Measurements from ENCODE around the gene SCD5.

SCD5 gene

GRCh38 chr4:82745173-82745842 lies 53.3 kb downstream of the SCD5 start:
- no peak for DNase-seq (ENCODE audit: low read depth)
- no peak overlapping the region for H3K4me3 ChIP-seq (ENCODE audit: low read depth, low read length)
- TF ChIP-seq, protein P1, sequence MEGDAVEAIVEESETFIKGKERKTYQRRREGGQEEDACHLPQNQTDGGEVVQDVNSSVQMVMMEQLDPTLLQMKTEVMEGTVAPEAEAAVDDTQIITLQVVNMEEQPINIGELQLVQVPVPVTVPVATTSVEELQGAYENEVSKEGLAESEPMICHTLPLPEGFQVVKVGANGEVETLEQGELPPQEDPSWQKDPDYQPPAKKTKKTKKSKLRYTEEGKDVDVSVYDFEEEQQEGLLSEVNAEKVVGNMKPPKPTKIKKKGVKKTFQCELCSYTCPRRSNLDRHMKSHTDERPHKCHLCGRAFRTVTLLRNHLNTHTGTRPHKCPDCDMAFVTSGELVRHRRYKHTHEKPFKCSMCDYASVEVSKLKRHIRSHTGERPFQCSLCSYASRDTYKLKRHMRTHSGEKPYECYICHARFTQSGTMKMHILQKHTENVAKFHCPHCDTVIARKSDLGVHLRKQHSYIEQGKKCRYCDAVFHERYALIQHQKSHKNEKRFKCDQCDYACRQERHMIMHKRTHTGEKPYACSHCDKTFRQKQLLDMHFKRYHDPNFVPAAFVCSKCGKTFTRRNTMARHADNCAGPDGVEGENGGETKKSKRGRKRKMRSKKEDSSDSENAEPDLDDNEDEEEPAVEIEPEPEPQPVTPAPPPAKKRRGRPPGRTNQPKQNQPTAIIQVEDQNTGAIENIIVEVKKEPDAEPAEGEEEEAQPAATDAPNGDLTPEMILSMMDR (IDR thresholded peaks at IDR 0.05; ENCODE audit: insufficient read depth, low read depth, low read length, missing control alignments), result no peak

DNA sequence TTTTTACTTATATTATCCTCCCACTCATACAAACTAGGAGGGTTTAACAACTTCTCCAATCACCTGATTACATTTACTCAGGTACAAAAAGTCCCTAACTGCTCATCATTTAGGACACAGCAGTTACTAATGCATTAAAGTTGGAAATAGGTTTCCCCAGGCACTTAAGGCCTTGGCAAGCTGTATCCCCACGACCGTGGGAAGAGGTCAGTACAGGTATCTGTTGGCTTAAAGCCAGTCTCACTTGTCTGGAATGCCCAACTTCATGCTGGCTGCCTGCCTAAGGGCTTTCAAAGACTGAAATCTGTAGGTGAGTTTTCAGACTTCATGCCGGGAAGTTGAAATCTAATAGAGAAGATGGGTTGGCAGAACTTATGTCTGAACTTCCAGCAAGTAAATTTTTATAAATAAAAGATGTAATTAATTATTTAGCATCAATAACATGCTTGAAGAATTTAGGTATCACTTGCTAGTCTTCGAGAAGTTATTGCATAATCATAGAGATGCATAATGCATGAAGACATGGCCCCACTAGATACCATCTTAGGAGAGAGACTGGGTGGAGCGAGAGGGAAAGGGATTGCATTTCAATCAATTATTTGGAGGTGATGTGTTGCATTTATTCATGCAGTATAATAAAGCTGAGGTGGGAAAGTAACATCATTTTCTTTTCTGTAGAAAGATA lies 54.2 kb downstream of the SCD5 start:
- TF ChIP-seq, protein P1 (IDR thresholded peaks at IDR 0.05; ENCODE audit: insufficient read depth, low read depth, low read length, missing control alignments), result no peak
- no peak for DNase-seq (ENCODE audit: low read depth)
- no peak overlapping the region for H3K4me3 ChIP-seq (ENCODE audit: low read depth, low read length)

- TF ChIP-seq, protein P1 (IDR thresholded peaks at IDR 0.05; ENCODE audit: insufficient read depth, low read depth, low read length, missing control alignments), result no peak
- no peak for DNase-seq (ENCODE audit: low read depth)
Observed at GRCh38 chr4:82741188-82741587, 57.4 kb downstream of the SCD5 start.

DNA sequence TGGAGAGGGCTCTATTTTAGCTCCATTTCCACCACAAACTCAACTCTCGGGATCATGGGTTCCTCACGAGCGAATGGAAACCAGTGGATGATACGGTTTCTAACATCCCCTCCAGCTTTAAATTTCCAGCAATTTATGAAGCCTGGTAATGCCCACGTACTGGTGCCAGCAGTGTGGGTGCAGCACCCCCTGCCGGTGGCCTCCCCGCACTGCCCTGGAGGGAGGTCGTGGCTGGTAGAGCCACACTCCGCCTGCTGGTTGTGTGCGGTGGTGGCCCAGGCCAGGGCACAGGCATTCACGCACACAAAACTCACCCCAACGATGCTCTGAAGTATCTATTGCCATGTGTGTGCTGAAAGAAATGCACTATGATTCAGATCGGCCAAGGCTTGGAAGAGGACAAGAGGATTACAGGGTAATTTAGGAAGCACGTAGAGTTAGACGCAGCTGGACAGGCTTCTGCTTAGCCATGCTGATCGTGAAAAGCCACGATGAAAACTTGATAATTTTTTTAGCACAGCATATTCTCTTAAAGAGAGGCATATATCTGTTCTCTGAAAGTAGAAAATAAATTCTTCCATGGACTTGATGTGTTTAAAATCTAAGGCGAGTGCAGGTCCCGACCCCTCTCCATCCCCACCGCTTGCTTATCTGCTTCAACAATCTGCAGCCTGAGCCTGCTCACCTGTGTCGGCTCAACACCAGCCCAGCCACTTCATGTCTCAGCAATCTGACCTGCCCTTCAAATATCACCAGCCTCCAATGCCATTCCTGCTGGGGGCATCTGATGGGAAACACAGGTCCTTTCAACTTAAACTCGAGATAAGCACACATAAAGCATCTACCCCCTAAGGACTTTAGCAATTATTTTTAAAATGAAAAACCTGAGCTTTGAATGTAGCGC lies 59.1 kb downstream of the SCD5 start:
- TF ChIP-seq, protein P1 (IDR thresholded peaks at IDR 0.05; ENCODE audit: insufficient read depth, low read depth, low read length, missing control alignments), result peak; percentile 100
- DNase-seq (ENCODE audit: low read depth), result peak; percentile 82
- no peak overlapping the region for H3K4me3 ChIP-seq (ENCODE audit: low read depth, low read length)

More at GRCh38 chr4:82741188-82741587, 57.4 kb downstream of the SCD5 start:
- H3K4me3 ChIP-seq (ENCODE audit: low read depth, low read length), result no peak overlapping the region

DNA sequence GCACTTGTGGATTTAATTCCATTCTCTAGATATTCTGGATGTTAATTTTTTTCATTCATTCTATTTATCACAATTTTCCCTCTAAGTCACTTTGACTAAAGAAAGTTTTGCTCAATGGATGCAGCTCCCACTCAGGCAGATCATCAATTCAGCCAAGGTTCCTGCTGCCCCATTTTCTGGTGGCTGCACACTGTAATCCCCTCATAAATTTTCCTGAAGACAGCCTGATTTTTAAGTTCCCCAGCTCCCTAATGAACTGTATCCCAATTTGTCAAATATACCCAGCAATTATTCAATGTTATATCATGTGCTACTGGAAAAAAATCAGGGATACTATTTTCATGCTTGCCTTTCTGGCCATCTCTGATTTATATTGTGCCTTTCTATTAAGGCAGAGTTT lies 61.2 kb downstream of the SCD5 start:
- TF ChIP-seq, protein P1 (IDR thresholded peaks at IDR 0.05; ENCODE audit: insufficient read depth, low read depth, low read length, missing control alignments), result no peak
- no peak overlapping the region for H3K4me3 ChIP-seq (ENCODE audit: low read depth, low read length)
- no peak for DNase-seq (ENCODE audit: low read depth)

DNA sequence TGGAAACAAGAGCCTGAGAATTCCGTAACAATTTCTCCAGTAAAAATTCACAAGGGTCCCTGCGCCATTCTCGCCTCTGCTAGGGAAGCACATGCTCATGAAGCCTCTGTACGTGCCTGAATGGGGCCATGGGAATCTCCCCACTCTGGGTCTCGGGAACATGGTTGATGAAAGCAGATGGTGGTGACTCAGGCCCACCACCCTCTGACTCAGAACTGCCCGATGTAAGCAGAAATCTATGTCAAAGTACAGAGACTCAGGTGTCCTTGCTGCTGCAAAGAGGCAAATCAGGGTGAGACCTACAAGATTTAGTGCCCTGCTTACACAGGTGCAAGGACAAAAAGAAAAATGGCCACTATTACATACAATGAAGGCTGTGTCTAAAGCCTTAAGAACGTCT lies 65.0 kb downstream of the SCD5 start:
- no peak overlapping the region for H3K4me3 ChIP-seq (ENCODE audit: low read depth, low read length)
- peak; percentile 19 for DNase-seq (ENCODE audit: low read depth)
- TF ChIP-seq, protein P1 (IDR thresholded peaks at IDR 0.05; ENCODE audit: insufficient read depth, low read depth, low read length, missing control alignments), result no peak

Measured in GM12865 (cell line).